Measurements from ENCODE around the gene MPZL1. TPM values are rescaled to one million over a fixed set of nuclear protein-coding genes. Genes with fewer than 3 reads are reported as not detected.

MPZL1 gene
- total and polyA plus RNA-seq, 12 donors = 12.8 to 52.5 (median 24.6) TPM

DNA sequence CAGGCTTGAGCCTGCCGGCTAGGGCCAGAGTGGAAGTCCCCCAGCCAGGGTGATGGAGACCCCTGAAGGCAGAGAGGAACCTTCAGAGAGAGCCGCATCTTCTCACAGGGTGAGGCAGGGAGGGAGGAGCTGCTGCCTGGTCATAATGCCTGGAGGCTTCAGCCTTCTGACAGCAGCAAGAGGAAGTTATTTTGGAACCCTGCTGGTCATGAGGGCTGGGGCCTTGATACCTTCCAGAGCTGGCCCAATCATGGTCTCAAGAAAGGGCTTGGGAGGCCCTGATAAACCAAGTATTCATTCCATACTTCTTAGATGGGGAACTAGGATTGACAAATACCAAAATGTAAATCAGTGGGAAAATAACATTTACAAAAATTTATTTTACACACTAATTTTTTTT lies 26.6 kb upstream of the MPZL1 start:
- H3K27me3 ChIP-seq = no peaks in the 10 kb centered on the region
- H3K4me1 ChIP-seq = peaks cover 5 to 44% (median 23%) of the 10 kb centered on the region in 9 donors
- WGBS, 2 donors = 74% methylated on average over 2 of the region's 2 CpGs
- intact Hi-C loops (cut with DNase I) = no loop called here
- no peaks in the 10 kb centered on the region for H3K9me3 ChIP-seq
- H3K4me3 ChIP-seq = no peak overlapping the region
- TF ChIP-seq, protein P1, sequence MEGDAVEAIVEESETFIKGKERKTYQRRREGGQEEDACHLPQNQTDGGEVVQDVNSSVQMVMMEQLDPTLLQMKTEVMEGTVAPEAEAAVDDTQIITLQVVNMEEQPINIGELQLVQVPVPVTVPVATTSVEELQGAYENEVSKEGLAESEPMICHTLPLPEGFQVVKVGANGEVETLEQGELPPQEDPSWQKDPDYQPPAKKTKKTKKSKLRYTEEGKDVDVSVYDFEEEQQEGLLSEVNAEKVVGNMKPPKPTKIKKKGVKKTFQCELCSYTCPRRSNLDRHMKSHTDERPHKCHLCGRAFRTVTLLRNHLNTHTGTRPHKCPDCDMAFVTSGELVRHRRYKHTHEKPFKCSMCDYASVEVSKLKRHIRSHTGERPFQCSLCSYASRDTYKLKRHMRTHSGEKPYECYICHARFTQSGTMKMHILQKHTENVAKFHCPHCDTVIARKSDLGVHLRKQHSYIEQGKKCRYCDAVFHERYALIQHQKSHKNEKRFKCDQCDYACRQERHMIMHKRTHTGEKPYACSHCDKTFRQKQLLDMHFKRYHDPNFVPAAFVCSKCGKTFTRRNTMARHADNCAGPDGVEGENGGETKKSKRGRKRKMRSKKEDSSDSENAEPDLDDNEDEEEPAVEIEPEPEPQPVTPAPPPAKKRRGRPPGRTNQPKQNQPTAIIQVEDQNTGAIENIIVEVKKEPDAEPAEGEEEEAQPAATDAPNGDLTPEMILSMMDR (IDR thresholded peaks at IDR 0.05) = no peak
- no peak for DNase-seq
- peaks cover 0 to 100% (median 35%) of the 10 kb centered on the region in 9 donors for H3K36me3 ChIP-seq
- ATAC-seq = no peak
- peak overlapping the region in 1 of 10 donors; percentile 5 for H3K27ac ChIP-seq

DNA sequence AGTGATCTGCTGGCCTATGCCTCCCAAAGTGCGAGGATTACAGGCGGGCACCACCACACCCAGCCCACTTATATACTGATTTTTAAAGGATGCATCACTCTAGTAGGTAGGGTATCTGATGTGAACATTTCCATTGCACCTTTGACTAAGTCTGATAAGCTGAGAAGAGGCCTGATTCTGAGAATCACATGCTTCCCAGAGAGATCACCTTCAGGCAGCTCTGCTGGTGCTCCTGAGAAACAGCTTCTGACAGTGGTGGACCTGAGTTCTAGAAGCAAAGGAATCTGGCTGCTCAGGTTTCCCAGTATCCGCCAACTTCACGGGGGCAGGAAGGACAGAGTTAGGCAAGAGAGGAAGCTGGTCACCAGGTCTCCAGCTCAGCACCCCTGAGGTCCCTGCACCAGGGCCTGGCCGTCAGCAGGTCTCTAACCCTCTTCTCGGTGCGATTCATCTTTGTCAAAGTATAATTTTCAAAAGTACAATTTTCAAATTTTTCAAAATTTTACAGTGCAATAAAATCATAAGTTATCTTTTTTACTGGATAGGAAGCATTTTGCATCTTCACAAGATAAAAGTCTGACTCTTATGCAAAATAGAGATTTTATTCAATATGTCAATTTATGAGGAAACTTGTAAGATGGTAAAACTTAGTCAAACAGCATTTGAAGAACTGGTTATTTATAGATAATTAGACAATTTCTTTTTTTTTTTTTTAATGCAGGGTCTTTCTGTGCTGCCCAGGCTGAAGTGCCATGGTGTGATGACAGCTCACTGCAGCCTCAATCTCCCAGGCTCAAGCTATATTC lies 25.8 kb upstream of the MPZL1 start:
- Histone ChIP-seq H3K4me3 (no peak overlapping the region), H3K27ac (peak overlapping the region in 2 of 10 donors; percentile 5 to 21), H3K27me3 (no peaks in the 10 kb centered on the region), H3K36me3 (peaks cover 0 to 100% (median 27%) of the 10 kb centered on the region in 9 donors), H3K9me3 (no peaks in the 10 kb centered on the region), H3K4me1 (peaks cover 5 to 44% (median 23%) of the 10 kb centered on the region in 9 donors)
- intact Hi-C loops (cut with DNase I) = no loop called here
- TF ChIP-seq, protein P1 (IDR thresholded peaks at IDR 0.05) = no peak
- no peak for ATAC-seq
- DNase-seq = no peak
- 88 to 91% methylated on average over 7 of the region's 7 CpGs for WGBS, 2 donors

DNA sequence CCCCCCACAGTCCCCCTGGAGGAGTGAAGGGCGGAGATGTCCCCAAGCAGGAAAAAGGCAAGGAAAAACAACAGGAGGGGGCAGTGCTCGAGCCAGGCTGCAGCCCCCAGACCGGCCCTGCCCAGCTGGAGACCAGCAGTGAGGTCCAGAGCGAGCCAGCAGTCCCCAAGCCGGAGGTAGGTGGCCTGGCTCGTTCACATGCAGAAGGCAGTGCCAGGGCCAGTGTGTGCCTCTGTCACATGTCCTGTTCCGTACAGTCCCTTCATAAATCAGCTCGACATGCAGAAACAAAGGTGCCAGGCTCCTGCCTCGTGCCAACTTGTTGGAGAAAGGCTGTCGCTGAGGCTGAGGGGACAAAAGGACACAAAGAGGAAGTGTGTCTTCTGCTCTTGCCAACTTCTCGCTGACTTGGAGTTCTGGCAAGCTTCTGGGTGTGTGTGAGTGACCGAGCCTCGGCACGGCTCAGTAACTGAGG lies 24.1 kb upstream of the MPZL1 start:
- H3K27ac ChIP-seq = peak overlapping the region; percentile 6 to 82 (median 66)
- H3K4me1 ChIP-seq = peaks cover 5 to 49% (median 22%) of the 10 kb centered on the region in 9 donors
- DNase-seq (peak; percentile 74 to 80), ATAC-seq (peak; percentile 85 to 97 (median 93))
- H3K4me3 ChIP-seq = no peak overlapping the region
- 22 to 30% methylated on average over 14 of the region's 14 CpGs for WGBS, 2 donors
- H3K9me3 ChIP-seq = no peaks in the 10 kb centered on the region
- peaks cover 0 to 100% (median 27%) of the 10 kb centered on the region in 9 donors for H3K36me3 ChIP-seq
- intact Hi-C loops (cut with DNase I) = no loop called here
- TF ChIP-seq, protein P1 (IDR thresholded peaks at IDR 0.05) = no peak
- no peaks in the 10 kb centered on the region for H3K27me3 ChIP-seq

DNA sequence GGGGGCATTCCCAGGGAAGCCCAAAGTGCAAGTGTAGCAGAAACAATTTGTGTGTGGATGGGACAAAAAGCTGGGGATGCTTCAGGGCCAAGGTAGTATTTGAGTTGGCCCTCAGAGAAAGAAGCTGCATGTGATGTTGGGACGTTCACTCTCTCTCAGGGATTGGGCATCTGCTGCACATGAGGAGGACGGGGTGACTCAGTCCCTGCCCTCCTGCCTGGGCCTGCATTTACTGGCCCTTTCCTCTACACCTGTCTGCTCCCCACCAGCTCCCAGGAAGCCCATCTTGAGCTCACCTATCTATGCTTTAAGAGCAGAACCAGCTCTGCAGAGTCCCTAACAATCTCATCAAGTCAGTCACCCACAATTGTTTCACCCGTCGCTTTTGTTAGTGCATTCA lies 23.5 kb upstream of the MPZL1 start:
- no peak for DNase-seq
- TF ChIP-seq, protein P1 (IDR thresholded peaks at IDR 0.05) = no peak
- Histone ChIP-seq H3K9me3 (no peaks in the 10 kb centered on the region), H3K27ac (peak overlapping the region in 8 of 10 donors; percentile 54 to 81 (median 66)), H3K4me1 (peaks cover 5 to 45% (median 22%) of the 10 kb centered on the region in 9 donors), H3K36me3 (peaks cover 0 to 100% (median 29%) of the 10 kb centered on the region in 9 donors), H3K4me3 (no peak overlapping the region), H3K27me3 (no peaks in the 10 kb centered on the region)
- peak in 2 of 8 donors; percentile 13 to 16 for ATAC-seq
- WGBS, 2 donors = 82 to 87% methylated on average over 4 of the region's 4 CpGs
- intact Hi-C loops (cut with DNase I) = no loop called here
